CD8-positive, alpha-beta memory T cell (primary cell): ENCODE data around the gene BIN1. TPM values are rescaled to one million over a fixed set of nuclear protein-coding genes. Genes with fewer than 3 reads are reported as not detected.

Experiments used
- CTCF ChIA-PET: fragments of 350-600 bp; sonication (Branson Sonifier 250); formaldehyde crosslinking; loops from one replicate; lab custom pipeline; 2021; ENCODE audit warnings: antibody characterized with exemption; lab: Charles Lee
- POLR2A ChIA-PET: fragments of 350-600 bp; sonication (Branson Sonifier 250); formaldehyde crosslinking; loops from one replicate; lab custom pipeline; 2021; ENCODE audit warnings: antibody characterized with exemption; lab: Charles Lee
- DNase-seq, 5 donors: peaks; one replicate each; pipeline versions ENCODE4 v3.0.0 to v3.0.0-alpha.2; 2020 to 2022; ENCODE audit warnings: mixed read lengths in 1 of 5
- H3K27ac ChIP-seq: one replicate; pipeline ENCODE4 v1.7.0; 2013; ENCODE audit warnings: low read depth, mild to moderate bottlenecking, low read length, moderate library complexity
- H3K27me3 ChIP-seq: 2 replicates; pipeline ENCODE4 v1.7.0; 2013; ENCODE audit warnings: low read length, mild to moderate bottlenecking; ENCODE audit not compliant: insufficient read depth, poor library complexity, severe bottlenecking
- H3K36me3 ChIP-seq: 2 replicates; pipeline ENCODE4 v1.7.0; 2013; ENCODE audit warnings: mild to moderate bottlenecking, low read length, moderate library complexity; ENCODE audit not compliant: insufficient read depth
- H3K4me1 ChIP-seq: 2 replicates; pipeline ENCODE4 v1.7.0; 2013; ENCODE audit warnings: mild to moderate bottlenecking, low read length, moderate library complexity; ENCODE audit not compliant: insufficient read depth
- H3K4me3 ChIP-seq: 2 replicates; pipeline ENCODE4 v1.7.0; 2013; ENCODE audit warnings: mild to moderate bottlenecking, low read length
- H3K9me3 ChIP-seq: 2 replicates; pipeline ENCODE4 v1.7.0; 2013; ENCODE audit warnings: mild to moderate bottlenecking, low read length
- H3K27ac Mint-ChIP-seq, 8 donors: one replicate each; pipeline ENCODE4 v1.8.0; 2020 to 2021; ENCODE audit warnings: mixed read lengths in 8 of 8, mild to moderate bottlenecking in 6 of 8, inconsistent platforms in 3 of 8, moderate library complexity in 3 of 8
- H3K27me3 Mint-ChIP-seq, 2 donors: one replicate each; pipeline ENCODE4 v1.8.0; 2020 to 2021; ENCODE audit warnings: mixed read lengths in 2 of 2, mild to moderate bottlenecking in 1 of 2, moderate library complexity in 1 of 2
- H3K36me3 Mint-ChIP-seq, 3 donors: one replicate each; pipeline ENCODE4 v1.8.0; 2020 to 2021; ENCODE audit warnings: mixed read lengths in 3 of 3, inconsistent platforms in 1 of 3, mild to moderate bottlenecking in 1 of 3
- H3K4me1 Mint-ChIP-seq, 3 donors: one replicate each; pipeline ENCODE4 v1.8.0; 2020 to 2021; ENCODE audit warnings: mixed read lengths in 3 of 3, inconsistent platforms in 1 of 3, mild to moderate bottlenecking in 1 of 3
- H3K4me3 Mint-ChIP-seq, 7 donors: one replicate each; pipeline ENCODE4 v1.8.0; 2020 to 2021; ENCODE audit warnings: mixed read lengths in 7 of 7, mild to moderate bottlenecking in 6 of 7, moderate library complexity in 4 of 7, inconsistent platforms in 2 of 7
- H3K9me3 Mint-ChIP-seq, 5 donors: one replicate each; pipeline ENCODE4 v1.8.0; 2020 to 2022; ENCODE audit warnings: mixed read lengths in 5 of 5, mild to moderate bottlenecking in 3 of 5, moderate library complexity in 2 of 5, inconsistent platforms in 1 of 5
- polyA plus RNA-seq: library from polyadenylated mRNA; unstranded; fragments of 300-500 nt; fragmentation: Illumina TruSeq; gene quantifications from one replicate; pipeline ENCODE4 v1.2.3, GENCODE V29; 2021
- total RNA-seq, 2 experiments: library from RNA; stranded (reverse); gene quantifications; one replicate each; pipeline ENCODE4 v1.2.3, GENCODE V29; 2021

BIN1 gene
- total and polyA plus RNA-seq, 3 experiments from 2014 or later = 84.9 to 163 (median 87.3) TPM

DNA sequence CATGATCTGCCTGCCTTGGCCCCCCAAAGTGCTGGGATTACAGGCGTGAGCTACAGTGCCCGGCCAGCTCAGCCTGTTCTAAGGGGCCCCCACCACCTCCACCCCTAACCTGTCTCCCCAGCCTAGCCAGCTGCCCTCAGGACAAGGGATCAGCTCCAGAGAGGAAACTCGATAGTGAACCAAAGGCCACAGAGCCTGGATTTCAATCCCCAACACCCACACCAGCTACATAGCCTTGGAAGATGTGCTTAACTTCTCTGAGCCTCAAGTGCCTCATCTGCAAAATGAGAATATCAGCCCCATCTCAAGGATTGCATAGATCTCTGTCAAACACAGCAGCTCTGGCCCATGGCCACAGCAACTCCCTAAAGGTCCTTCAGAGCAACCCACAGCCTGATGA lies 32.0 kb downstream of the BIN1 start:
- Mint-ChIP-seq H3K4me3 (no peak overlapping the region), H3K9me3 (no peaks in the 10 kb centered on the region), H3K36me3 (peaks cover 0 to 63% (median 0%) of the 10 kb centered on the region in 3 donors), H3K4me1 (peaks cover 47 to 89% (median 70%) of the 10 kb centered on the region in 3 donors), H3K27ac (peak overlapping the region; percentile 39 to 96 (median 71)), H3K27me3 (no peaks in the 10 kb centered on the region)
- no peak for DNase-seq
- no peak overlapping the region for H3K4me3 ChIP-seq
- POLR2A ChIA-PET = no interaction called here
- H3K27me3 ChIP-seq = no peaks in the 10 kb centered on the region
- no peak overlapping the region for H3K27ac ChIP-seq
- no peaks in the 10 kb centered on the region for H3K9me3 ChIP-seq
- peaks cover 36% of the 10 kb centered on the region for H3K4me1 ChIP-seq
- peaks cover 5% of the 10 kb centered on the region for H3K36me3 ChIP-seq
- CTCF ChIA-PET = interaction anchor here (8.8 kb wide), 1 partner anchor 7 kb away, joined by 108 read pairs; no protein-coding TSS in a partner anchor

DNA sequence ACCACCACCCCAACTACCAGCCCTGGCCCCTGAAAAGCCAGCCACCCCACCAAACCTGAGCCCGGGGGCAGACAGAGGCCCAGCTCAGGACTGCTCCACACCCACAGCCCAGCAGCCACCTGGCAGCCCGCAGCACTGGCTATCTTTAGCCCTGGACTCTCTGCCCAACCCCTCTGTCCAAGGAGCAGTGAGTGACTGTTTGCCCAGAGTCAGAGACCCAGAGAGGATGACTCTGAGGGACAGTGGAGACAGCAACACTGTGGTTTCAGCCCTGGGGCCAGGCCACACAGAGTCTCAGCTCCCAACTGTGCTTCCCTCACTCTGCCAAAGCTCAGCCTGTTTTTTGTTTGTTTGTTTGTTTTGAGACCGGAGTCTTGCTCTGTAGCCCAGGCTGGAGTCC lies 32.6 kb downstream of the BIN1 start:
- H3K36me3 ChIP-seq = peaks cover 5% of the 10 kb centered on the region

DNA sequence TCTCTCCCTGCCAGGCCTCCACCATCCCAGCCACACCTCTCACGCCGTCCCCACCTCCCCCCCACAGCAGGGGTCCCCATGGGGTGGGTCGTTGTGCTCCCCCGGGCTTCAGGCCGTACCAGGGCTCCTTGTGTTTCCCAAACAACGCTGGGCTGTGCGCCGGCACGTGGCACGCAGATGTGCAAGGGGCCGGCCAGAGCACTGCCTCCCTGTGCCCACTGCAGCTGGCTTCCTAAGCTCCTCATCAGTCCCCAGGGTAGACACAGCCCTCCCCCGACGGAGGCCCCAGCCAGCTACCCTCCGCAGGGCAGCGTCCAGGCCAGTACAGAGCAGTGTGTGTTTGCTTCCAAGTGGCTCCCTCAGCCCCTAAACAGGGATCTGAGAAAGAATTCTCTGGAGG lies 34.0 kb downstream of the BIN1 start:
- Histone ChIP-seq H3K4me3 (no peak overlapping the region), H3K9me3 (no peaks in the 10 kb centered on the region), H3K27me3 (no peaks in the 10 kb centered on the region), H3K36me3 (peaks cover 5% of the 10 kb centered on the region), H3K4me1 (peaks cover 20% of the 10 kb centered on the region), H3K27ac (no peak overlapping the region)
- Mint-ChIP-seq H3K4me1 (peaks cover 37 to 85% (median 62%) of the 10 kb centered on the region in 3 donors), H3K27ac (peak overlapping the region in 3 of 8 donors; percentile 64 to 94 (median 73)), H3K36me3 (peaks cover 0 to 77% (median 2%) of the 10 kb centered on the region in 3 donors), H3K27me3 (no peaks in the 10 kb centered on the region), H3K9me3 (no peaks in the 10 kb centered on the region), H3K4me3 (no peak overlapping the region)
- CTCF ChIA-PET = interaction anchor here (6.0 kb wide), 1 partner anchor 34 kb away, joined by 55 read pairs; the partner anchor contains the start of gene BIN1
- DNase-seq = no peak
- POLR2A ChIA-PET = no interaction called here

More for the DNA sequence above, 32.6 kb downstream of the BIN1 start:
- CTCF ChIA-PET = no interaction called here
- peak overlapping the region in 1 of 7 donors; percentile 19 for H3K4me3 Mint-ChIP-seq
- H3K36me3 Mint-ChIP-seq = peaks cover 0 to 67% (median 0%) of the 10 kb centered on the region in 3 donors
- H3K27me3 Mint-ChIP-seq = no peaks in the 10 kb centered on the region
- H3K4me1 Mint-ChIP-seq = peaks cover 43 to 89% (median 68%) of the 10 kb centered on the region in 3 donors
- H3K27ac Mint-ChIP-seq = peak overlapping the region; percentile 61 to 96 (median 76)
- peaks cover 30% of the 10 kb centered on the region for H3K4me1 ChIP-seq
- H3K9me3 ChIP-seq = no peaks in the 10 kb centered on the region
- no peaks in the 10 kb centered on the region for H3K9me3 Mint-ChIP-seq
- POLR2A ChIA-PET = no interaction called here
- no peaks in the 10 kb centered on the region for H3K27me3 ChIP-seq
- H3K4me3 ChIP-seq = no peak overlapping the region
- DNase-seq = no peak
- H3K27ac ChIP-seq = no peak overlapping the region

DNA sequence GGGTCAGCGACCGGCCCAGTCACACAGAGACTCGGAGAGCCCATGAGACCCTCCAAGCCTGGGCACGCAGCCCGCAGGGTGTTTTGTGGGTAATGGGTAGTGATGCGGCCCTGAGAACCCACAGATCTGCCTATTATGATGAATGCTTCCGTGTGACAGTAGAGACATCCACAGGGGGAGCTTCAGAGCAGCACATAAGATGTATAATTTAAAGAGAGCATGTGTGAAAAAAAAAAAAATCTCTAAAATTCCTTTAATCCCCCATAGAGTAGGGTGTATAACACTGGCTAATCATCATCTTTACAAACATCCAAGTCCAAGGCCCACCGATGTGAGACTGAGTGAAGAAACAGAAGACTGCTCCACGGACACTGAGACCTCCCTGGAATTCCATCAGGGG lies 34.6 kb downstream of the BIN1 start:
- Mint-ChIP-seq H3K4me3 (no peak overlapping the region), H3K27ac (peak overlapping the region; percentile 1 to 78 (median 66)), H3K4me1 (peaks cover 36 to 84% (median 60%) of the 10 kb centered on the region in 3 donors), H3K27me3 (no peaks in the 10 kb centered on the region), H3K9me3 (no peaks in the 10 kb centered on the region), H3K36me3 (peaks cover 0 to 81% (median 2%) of the 10 kb centered on the region in 3 donors)
- Histone ChIP-seq H3K27ac (no peak overlapping the region), H3K9me3 (no peaks in the 10 kb centered on the region), H3K36me3 (peaks cover 11% of the 10 kb centered on the region), H3K4me3 (no peak overlapping the region), H3K4me1 (peaks cover 19% of the 10 kb centered on the region), H3K27me3 (no peaks in the 10 kb centered on the region)
- CTCF ChIA-PET = interaction anchor here (1.4 to 6.0 kb wide), 2 partner anchors 12 to 34 kb away, joined by 6 to 55 read pairs; partner anchors contain the start of gene BIN1
- no peak for DNase-seq
- POLR2A ChIA-PET = no interaction called here

DNA sequence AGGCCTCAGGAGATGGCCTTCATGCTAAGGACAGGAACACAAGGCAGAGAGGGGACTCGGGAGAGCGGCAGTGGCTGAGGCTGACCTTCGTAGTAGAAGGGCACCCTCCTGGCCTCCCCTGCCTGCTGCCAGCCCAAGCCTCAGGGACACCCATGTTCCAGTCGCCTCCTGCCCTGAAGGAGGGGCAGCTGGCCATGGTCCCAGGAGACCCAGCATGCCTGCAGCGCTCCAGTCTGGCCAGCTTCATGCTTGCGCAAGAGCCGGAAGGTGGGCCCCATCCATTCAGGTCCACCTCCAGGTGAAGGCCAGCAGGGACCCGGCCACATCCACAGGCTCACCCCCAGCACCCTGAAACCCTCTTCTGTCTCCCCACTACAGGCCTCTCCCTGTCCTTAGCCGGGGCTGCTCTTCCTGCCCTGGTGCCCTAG lies 35.0 kb downstream of the BIN1 start:
- no peaks in the 10 kb centered on the region for H3K9me3 Mint-ChIP-seq
- no peak overlapping the region for H3K4me3 Mint-ChIP-seq
- ChIA-PET CTCF (interaction anchor here (1.4 to 6.0 kb wide), 3 partner anchors 9 to 35 kb away, joined by 5 to 55 read pairs (median 6); partner anchors contain the start of gene BIN1), POLR2A (no interaction called here)
- peaks cover 32 to 79% (median 56%) of the 10 kb centered on the region in 3 donors for H3K4me1 Mint-ChIP-seq
- DNase-seq = no peak
- Histone ChIP-seq H3K27ac (no peak overlapping the region), H3K9me3 (no peaks in the 10 kb centered on the region), H3K4me3 (no peak overlapping the region), H3K4me1 (peaks cover 14% of the 10 kb centered on the region), H3K27me3 (no peaks in the 10 kb centered on the region), H3K36me3 (peaks cover 14% of the 10 kb centered on the region)
- peak overlapping the region in 4 of 8 donors; percentile 46 to 78 (median 70) for H3K27ac Mint-ChIP-seq
- H3K36me3 Mint-ChIP-seq = peaks cover 0 to 83% (median 2%) of the 10 kb centered on the region in 3 donors
- H3K27me3 Mint-ChIP-seq = no peaks in the 10 kb centered on the region

DNA sequence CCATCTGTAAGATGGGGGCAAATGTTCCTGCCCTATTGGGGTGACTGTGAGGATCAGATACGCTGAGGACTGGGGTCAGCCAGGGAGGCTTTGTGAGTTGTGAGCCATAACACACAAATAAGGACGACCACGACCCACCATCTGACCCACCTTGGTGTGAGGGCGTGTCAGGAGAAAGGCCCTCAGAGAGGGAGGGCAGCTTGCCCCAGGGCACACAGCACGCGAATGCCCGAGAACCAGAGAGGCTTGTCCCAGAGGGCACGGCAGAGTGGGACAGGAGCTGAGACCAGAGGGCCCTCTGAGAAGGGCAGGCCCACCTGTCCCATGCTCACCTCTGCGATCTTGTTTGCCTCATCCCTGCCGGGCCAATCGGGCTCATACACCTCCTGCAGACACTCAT lies 36.7 kb downstream of the BIN1 start:
- H3K27me3 Mint-ChIP-seq = no peaks in the 10 kb centered on the region
- H3K36me3 Mint-ChIP-seq = peaks cover 0 to 89% (median 2%) of the 10 kb centered on the region in 3 donors
- POLR2A ChIA-PET = interaction anchor here (1.7 kb wide), 1 partner anchor 11 kb away, joined by 4 read pairs; no protein-coding TSS in a partner anchor
- H3K9me3 Mint-ChIP-seq = no peaks in the 10 kb centered on the region
- peak overlapping the region in 5 of 8 donors; percentile 29 to 81 (median 68) for H3K27ac Mint-ChIP-seq
- Histone ChIP-seq H3K9me3 (no peaks in the 10 kb centered on the region), H3K27ac (no peak overlapping the region), H3K4me3 (no peak overlapping the region), H3K4me1 (peaks cover 10% of the 10 kb centered on the region), H3K36me3 (peaks cover 10% of the 10 kb centered on the region), H3K27me3 (no peaks in the 10 kb centered on the region)
- DNase-seq = no peak
- CTCF ChIA-PET = interaction anchor here (5.6 to 6.0 kb wide), 2 partner anchors 9 to 37 kb away, joined by 55 to 108 read pairs; partner anchors contain the start of gene BIN1
- peaks cover 36 to 81% (median 43%) of the 10 kb centered on the region in 3 donors for H3K4me1 Mint-ChIP-seq
- H3K4me3 Mint-ChIP-seq = peak overlapping the region in 1 of 7 donors; percentile 13

DNA sequence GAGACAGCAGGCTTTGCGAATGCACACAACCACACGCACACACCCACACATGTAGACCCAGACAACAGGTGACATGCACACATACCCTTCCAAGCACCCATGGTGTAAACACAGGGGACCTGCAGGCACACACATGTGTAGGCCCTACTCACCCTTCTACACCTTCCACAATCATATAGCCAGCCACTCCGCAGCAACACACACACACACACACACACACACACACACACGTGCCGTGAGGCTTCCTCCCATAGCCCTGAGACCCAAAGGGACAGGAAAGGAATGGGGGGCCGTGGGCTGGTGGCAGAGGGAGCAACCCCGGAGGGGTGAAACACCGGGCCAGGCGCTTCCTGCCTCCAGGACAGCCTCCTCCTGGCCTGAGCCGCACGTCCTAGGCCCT lies 37.4 kb downstream of the BIN1 start:
- Histone ChIP-seq H3K9me3 (no peaks in the 10 kb centered on the region), H3K27ac (no peak overlapping the region), H3K4me1 (peaks cover 16% of the 10 kb centered on the region), H3K36me3 (peaks cover 10% of the 10 kb centered on the region), H3K27me3 (no peaks in the 10 kb centered on the region), H3K4me3 (no peak overlapping the region)
- peak overlapping the region in 7 of 8 donors; percentile 6 to 89 (median 70) for H3K27ac Mint-ChIP-seq
- peaks cover 0 to 84% (median 2%) of the 10 kb centered on the region in 3 donors for H3K36me3 Mint-ChIP-seq
- ChIA-PET POLR2A (interaction anchor here (1.7 kb wide), 1 partner anchor 12 kb away, joined by 4 read pairs; no protein-coding TSS in a partner anchor), CTCF (interaction anchor here (1.3 to 6.0 kb wide), 4 partner anchors 10 to 105 kb away, joined by 5 to 108 read pairs (median 43); partner anchors contain the start of gene BIN1)
- no peak overlapping the region for H3K4me3 Mint-ChIP-seq
- H3K27me3 Mint-ChIP-seq = no peaks in the 10 kb centered on the region
- DNase-seq = no peak
- H3K4me1 Mint-ChIP-seq = peaks cover 36 to 81% (median 37%) of the 10 kb centered on the region in 3 donors
- no peaks in the 10 kb centered on the region for H3K9me3 Mint-ChIP-seq

DNA sequence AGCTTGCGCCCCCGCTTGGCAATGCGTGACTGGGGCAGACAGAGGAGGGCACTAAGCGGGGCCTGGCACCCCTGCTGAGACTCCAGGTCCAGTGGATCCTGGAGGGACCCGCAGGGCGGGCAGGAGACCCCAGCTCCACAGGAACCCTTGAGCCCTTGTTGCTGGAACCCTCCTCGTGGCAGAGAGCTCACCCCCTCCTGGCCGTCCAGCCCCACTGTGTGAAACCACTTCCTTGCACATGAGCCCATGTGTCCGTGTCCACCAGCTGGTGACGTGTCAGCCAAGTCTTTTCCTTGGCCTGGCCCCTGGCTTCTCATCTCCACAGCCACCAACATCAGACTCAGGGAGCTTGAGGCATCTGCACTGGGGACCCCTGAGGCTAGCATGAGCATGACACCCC lies 38.0 kb downstream of the BIN1 start:
- Histone ChIP-seq H3K36me3 (peaks cover 10% of the 10 kb centered on the region), H3K4me3 (no peak overlapping the region), H3K27ac (no peak overlapping the region), H3K4me1 (peaks cover 17% of the 10 kb centered on the region), H3K27me3 (no peaks in the 10 kb centered on the region), H3K9me3 (no peaks in the 10 kb centered on the region)
- peaks cover 0 to 83% (median 2%) of the 10 kb centered on the region in 3 donors for H3K36me3 Mint-ChIP-seq
- peaks cover 32 to 78% (median 34%) of the 10 kb centered on the region in 3 donors for H3K4me1 Mint-ChIP-seq
- H3K9me3 Mint-ChIP-seq = no peaks in the 10 kb centered on the region
- CTCF ChIA-PET = interaction anchor here (1.0 to 6.0 kb wide), 8 partner anchors 10 to 105 kb away, joined by 4 to 108 read pairs (median 11); partner anchors contain the start of gene BIN1
- H3K4me3 Mint-ChIP-seq = no peak overlapping the region
- POLR2A ChIA-PET = interaction anchor here (1.8 kb wide), 1 partner anchor 12 kb away, joined by 8 read pairs; no protein-coding TSS in a partner anchor
- H3K27ac Mint-ChIP-seq = peak overlapping the region in 7 of 8 donors; percentile 6 to 96 (median 76)
- no peak for DNase-seq
- H3K27me3 Mint-ChIP-seq = no peaks in the 10 kb centered on the region
